ENCODE data around the gene ANAPC2.

ANAPC2 gene

DNA sequence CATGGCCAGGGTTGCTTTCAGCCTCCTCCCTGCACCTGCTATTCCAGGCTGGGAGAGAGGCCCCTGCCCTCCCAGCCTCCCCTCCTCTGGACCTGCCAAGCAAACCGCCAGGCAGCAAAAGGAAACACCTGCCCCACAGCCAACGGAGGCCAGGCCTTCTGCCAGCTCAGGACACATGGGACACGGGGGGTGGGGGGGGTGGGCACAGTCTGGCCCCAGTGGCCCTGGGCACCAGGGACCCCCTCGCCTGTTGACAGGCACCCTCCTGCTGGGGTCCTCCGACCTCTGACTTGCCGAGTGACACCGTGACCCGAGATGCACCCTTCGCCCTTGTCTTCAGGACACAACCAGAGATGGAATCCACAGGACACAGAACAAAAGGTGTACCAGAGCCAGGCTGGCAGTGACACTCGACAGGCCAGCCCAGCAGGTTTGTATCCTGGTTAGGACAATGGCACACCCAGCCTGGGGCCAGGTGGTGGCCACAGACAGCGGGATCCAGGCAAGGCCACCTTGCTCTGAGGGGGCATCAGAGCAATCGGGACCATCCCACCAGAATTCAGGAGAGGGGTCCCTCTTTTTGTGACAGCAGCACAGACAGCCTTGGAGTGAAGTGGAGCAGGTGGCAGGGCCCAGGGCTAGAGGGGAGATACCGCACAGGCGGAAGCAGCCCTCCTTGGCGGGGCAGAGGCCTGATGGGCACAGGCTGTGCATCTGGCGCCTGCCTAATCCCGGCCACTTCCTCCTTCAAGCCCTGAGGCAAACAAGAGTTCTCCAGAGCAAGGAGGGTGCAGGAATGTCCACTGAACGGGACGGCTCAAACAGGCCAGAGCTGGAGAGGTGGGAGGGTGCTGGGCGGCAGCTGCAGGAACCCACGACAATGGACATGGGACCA, 15.2 kb downstream of the ANAPC2 start:
- DNase-seq (ENCODE audit: low read depth) = no peak
- H3K4me3 ChIP-seq (ENCODE audit: low read depth, low read length) = no peak overlapping the region
- TF ChIP-seq, protein P1, sequence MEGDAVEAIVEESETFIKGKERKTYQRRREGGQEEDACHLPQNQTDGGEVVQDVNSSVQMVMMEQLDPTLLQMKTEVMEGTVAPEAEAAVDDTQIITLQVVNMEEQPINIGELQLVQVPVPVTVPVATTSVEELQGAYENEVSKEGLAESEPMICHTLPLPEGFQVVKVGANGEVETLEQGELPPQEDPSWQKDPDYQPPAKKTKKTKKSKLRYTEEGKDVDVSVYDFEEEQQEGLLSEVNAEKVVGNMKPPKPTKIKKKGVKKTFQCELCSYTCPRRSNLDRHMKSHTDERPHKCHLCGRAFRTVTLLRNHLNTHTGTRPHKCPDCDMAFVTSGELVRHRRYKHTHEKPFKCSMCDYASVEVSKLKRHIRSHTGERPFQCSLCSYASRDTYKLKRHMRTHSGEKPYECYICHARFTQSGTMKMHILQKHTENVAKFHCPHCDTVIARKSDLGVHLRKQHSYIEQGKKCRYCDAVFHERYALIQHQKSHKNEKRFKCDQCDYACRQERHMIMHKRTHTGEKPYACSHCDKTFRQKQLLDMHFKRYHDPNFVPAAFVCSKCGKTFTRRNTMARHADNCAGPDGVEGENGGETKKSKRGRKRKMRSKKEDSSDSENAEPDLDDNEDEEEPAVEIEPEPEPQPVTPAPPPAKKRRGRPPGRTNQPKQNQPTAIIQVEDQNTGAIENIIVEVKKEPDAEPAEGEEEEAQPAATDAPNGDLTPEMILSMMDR (conservative IDR thresholded peaks at IDR 0.05; ENCODE audit: low read depth, low read length) = no peak

DNA sequence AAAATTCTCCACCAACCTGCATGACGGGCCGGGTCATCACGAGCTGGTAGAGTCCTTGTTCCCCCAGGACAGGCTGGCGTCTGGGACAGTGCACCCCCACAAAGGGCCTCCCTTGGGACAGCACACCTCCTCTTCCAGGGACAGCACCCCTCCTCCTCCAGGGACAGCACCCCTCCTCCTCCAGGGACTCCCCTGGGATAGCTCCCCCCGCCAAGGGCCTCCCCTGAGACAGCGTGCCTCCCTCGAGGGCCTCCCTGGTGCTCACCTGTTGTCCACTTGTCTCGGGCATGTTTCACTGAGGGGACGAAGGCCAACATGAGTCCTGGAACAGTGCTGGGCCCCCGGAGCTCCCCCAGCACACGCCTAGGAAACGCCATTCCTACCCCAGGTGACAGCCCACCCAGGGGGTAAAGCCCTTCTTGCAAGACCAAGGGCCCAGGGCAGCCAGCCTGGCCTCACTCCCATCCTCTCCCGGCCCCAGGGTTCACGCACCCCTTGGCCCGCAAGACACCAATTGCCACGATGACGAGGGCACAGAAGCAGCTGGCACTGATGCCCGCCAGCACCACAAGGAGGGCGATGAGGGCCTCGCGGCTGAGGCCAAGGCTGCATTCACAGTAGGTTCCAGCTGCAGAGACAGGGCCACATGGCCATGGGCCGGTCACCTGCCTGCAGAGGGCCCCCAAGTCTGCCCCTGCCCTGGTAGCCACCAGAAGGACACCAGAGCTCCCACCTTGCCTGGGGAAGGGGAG, 17.0 kb downstream of the ANAPC2 start:
- H3K4me3 ChIP-seq (ENCODE audit: low read depth, low read length) = no peak overlapping the region

DNA sequence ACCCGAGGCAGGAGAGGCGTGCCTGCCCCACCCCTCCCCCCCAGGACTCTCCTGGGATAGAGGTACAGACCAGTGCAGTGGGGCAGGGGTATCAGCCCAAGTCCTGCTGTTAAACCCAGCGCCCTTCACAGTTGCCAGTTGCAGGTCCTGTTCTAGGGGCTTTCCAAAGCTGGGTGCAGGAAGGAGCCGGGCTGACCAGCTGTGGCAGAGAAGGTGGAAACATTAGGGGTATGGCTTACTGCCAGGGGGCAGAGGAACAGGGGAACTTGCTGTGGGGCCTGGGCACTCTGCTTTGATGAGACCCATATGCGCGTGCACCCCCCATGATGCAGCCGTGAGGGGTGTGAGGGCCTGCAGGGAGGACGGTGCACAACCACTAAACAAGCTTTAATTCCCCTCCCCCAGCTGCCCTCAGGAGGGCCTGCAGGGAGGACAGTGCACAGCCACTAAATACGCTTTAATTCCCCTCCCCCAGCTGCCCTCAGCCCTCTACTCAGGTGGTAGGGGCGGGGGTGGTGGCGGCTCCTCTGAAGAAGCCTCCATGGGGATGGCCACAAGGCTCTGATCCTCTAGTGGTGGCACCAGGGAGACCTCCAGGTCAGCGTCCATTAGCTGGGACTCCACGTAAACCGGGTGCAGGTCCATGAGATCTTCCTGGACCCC, 17.7 kb downstream of the ANAPC2 start:
- no peak for DNase-seq (ENCODE audit: low read depth)
- TF ChIP-seq, protein P1 (conservative IDR thresholded peaks at IDR 0.05; ENCODE audit: low read depth, low read length) = no peak
- no peak overlapping the region for H3K4me3 ChIP-seq (ENCODE audit: low read depth, low read length)

More for the DNA sequence above, 17.0 kb downstream of the ANAPC2 start:
- DNase-seq (ENCODE audit: low read depth) = no peak
- TF ChIP-seq, protein P1 (conservative IDR thresholded peaks at IDR 0.05; ENCODE audit: low read depth, low read length) = no peak

DNA sequence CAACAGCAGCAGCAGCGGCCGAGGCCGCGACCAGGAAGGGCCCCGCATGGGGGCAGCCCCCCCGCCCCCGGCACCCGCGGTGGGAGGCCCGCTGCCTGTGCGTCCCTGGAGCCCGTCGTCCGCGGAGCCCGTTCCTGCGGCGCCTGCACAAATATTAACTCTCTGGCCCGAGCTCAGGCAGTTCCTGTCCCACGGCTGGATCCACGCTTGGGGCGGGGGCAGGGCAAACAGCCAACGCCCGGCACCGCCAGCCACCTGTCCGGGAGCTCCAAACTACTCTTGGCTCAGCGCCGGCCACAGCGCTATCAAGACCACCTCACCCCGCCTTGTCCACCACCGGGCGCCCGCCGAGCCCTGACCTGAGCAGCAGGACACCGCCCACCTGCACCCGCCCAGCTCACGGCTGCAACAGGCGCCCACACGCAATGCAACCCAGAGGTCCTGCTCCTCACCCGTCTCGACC, 18.4 kb downstream of the ANAPC2 start, which contains the start of gene LRRC26:
TSS of gene LRRC26 (minus strand) at position 156 of the 463 bp plus-strand sequence. CDS start at position 48, 108 bp downstream.
- DNase-seq (ENCODE audit: low read depth) = no peak
- H3K4me3 ChIP-seq (ENCODE audit: low read depth, low read length) = peak within 1 kb of the TSS; percentile 11
- TF ChIP-seq, protein P1 (conservative IDR thresholded peaks at IDR 0.05; ENCODE audit: low read depth, low read length) = no peak

- peak; percentile 50 for DNase-seq (ENCODE audit: low read depth)
- peak overlapping the region; percentile 11 for H3K4me3 ChIP-seq (ENCODE audit: low read depth, low read length)
- TF ChIP-seq, protein P1 (conservative IDR thresholded peaks at IDR 0.05; ENCODE audit: low read depth, low read length) = no peak
Observed at GRCh38 chr9:137168904-137169856, 19.2 kb downstream of the ANAPC2 start.

DNA sequence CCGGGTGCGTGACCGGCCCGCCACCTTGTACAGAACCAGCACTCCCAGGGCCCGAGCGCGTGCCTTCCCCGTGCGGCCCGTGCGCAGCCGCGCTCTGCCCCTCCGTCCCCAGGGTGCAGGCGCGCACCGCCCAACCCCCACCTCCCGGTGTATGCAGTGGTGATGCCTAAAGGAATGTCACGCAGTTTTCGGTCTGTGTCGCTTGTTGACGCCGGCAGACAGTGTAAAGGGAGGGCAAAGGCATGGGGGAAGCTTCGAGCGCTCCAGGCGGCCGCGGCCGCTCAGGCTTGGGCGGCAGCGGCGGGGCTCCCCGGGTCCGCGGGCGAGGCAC, 19.8 kb downstream of the ANAPC2 start:
- TF ChIP-seq, protein P1 (conservative IDR thresholded peaks at IDR 0.05; ENCODE audit: low read depth, low read length) = no peak
- no peak for DNase-seq (ENCODE audit: low read depth)
- H3K4me3 ChIP-seq (ENCODE audit: low read depth, low read length) = no peak overlapping the region
